Mesothelial cell of epicardium (in vitro differentiated cells): Measurements from ENCODE around the gene EOLA1. TPM values are rescaled to one million over a fixed set of nuclear protein-coding genes. Genes with fewer than 3 reads are reported as not detected.
"Not testable (repeated sequence)": the region's sequence is repeated elsewhere in the genome, so short reads cannot be mapped to it uniquely, and the experiment has no call there.

Experiments
- DNase-seq, 2 experiments: peaks; one replicate each; pipeline ENCODE4 v3.0.0; 2021; ENCODE audit warnings: low spot score in 2 of 2; ENCODE audit not compliant: unreplicated experiment in 2 of 2
- H3K27ac Mint-ChIP-seq: 2 replicates; pipeline ENCODE4 v1.8.0; 2021; ENCODE audit warnings: mixed read lengths
- H3K27me3 Mint-ChIP-seq: 2 replicates; pipeline ENCODE4 v1.8.0; 2021; ENCODE audit warnings: low read depth, mixed read lengths
- H3K36me3 Mint-ChIP-seq: 2 replicates; pipeline ENCODE4 v1.8.0; 2021; ENCODE audit warnings: mixed read lengths
- H3K4me1 Mint-ChIP-seq: 2 replicates; pipeline ENCODE4 v1.8.0; 2021; ENCODE audit warnings: mixed read lengths
- H3K4me3 Mint-ChIP-seq: 2 replicates; pipeline ENCODE4 v1.8.0; 2021; ENCODE audit warnings: mild to moderate bottlenecking, moderate library complexity, mixed read lengths
- H3K9me3 Mint-ChIP-seq: 2 replicates; pipeline ENCODE4 v1.8.0; 2021; ENCODE audit warnings: mixed read lengths
- total RNA-seq: library from RNA; stranded (reverse); gene quantifications from 3 replicates; pipeline ENCODE4 v1.2.1, GENCODE V29; 2021
- TF ChIP-seq, protein P1 (sequence below): fragments of 200-600 bp; sonication (generic); IDR thresholded peaks from one replicate; pipeline ENCODE4 v1.5.0; 2021; ENCODE audit warnings: antibody characterized with exemption; ENCODE audit not compliant: unreplicated experiment

The EOLA1 gene
- total RNA-seq, 1 donor from 2014 or later, result 13.8 TPM

DNA sequence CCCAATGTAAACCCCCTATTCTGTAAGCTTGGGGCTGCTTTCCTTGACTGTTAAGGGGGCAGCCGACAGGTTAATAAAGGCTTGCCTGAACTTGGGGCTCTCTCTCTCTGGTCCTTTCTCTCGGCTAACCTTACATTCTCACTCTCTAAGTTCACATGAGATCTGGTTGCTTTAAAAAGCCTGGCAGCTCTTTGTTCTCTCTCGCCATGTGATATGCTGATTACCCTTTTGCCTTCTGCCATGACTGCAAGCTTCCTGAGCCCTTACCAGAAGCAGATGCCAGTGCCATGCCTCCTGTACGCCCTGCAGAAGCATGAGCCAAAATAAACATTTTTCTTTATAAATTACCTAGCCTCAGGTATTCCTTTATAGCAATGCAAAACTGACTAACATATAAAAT lies 14.4 kb downstream of the EOLA1 start:
- not testable (repeated sequence) for H3K4me3 Mint-ChIP-seq, H3K9me3 Mint-ChIP-seq, H3K27me3 Mint-ChIP-seq, H3K4me1 Mint-ChIP-seq, H3K36me3 Mint-ChIP-seq, H3K27ac Mint-ChIP-seq, DNase-seq

DNA sequence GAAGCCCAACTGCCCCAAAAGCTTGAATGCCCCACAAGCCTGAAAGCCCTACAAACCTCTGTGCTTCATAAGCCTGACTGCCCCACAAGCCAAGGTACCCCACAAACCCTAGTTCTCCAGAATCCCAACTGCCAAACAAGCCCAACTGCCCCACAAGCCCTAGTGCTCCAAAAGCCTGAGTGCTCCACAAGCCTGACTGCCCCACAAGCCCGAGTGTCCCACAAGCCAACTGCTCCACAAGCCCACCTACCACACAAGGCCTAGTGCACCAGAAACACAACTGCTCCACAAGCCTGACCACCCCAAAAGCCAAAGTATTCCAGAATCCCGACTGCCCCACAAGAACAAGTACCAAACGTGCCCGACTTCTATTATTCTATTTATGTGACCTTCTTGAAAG lies 22.5 kb downstream of the EOLA1 start:
- TF ChIP-seq, protein P1, sequence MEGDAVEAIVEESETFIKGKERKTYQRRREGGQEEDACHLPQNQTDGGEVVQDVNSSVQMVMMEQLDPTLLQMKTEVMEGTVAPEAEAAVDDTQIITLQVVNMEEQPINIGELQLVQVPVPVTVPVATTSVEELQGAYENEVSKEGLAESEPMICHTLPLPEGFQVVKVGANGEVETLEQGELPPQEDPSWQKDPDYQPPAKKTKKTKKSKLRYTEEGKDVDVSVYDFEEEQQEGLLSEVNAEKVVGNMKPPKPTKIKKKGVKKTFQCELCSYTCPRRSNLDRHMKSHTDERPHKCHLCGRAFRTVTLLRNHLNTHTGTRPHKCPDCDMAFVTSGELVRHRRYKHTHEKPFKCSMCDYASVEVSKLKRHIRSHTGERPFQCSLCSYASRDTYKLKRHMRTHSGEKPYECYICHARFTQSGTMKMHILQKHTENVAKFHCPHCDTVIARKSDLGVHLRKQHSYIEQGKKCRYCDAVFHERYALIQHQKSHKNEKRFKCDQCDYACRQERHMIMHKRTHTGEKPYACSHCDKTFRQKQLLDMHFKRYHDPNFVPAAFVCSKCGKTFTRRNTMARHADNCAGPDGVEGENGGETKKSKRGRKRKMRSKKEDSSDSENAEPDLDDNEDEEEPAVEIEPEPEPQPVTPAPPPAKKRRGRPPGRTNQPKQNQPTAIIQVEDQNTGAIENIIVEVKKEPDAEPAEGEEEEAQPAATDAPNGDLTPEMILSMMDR, result no peak
- Mint-ChIP-seq H3K36me3 (no peaks in the 10 kb centered on the region), H3K4me3 (no peak overlapping the region), H3K9me3 (peaks cover 24% of the 10 kb centered on the region), H3K27me3 (no peaks in the 10 kb centered on the region), H3K27ac (no peak overlapping the region), H3K4me1 (no peaks in the 10 kb centered on the region)
- DNase-seq, result no peak

DNA sequence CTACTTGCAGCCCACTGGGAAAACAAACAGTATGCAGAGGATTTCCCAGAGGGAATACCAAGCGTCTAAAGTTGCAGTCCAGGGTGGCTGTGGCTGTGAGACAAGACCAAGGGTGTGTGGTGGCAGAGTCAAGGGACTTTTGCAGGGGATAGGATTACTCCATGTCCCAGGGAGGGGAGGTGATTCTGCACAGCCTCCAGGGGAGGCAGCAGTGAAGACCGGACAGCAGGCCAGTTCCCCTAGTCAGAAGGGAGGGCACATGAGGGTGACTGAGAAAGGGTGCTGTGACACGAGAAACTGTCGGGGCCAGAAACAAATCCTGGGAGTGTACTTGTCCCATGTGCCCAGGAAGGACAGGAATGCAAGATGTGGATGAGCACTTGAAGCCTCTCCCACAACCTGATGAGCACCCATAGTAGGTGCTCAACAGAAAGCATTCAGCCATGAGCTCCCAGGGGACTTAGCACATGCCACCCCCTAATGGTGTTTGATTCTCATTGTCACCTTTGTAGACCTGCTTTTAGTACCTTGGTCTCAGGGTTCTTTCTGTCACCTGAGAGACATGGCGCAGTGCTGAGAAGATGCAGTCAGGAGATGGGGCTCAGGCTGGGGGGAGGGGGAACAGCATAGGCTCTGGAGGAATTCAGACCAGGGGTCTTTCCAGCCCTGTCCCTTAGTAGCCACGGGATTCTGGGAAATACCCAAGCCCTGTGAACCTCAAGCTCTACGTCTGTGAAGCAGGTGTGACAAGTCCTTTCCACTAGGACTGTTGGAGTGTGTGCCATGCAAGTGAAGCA lies 27.0 kb downstream of the EOLA1 start:
- Mint-ChIP-seq H3K4me1 (peaks cover 3% of the 10 kb centered on the region), H3K9me3 (peaks cover 25% of the 10 kb centered on the region), H3K4me3 (no peak overlapping the region), H3K36me3 (no peaks in the 10 kb centered on the region), H3K27ac (no peak overlapping the region), H3K27me3 (no peaks in the 10 kb centered on the region)
- TF ChIP-seq, protein P1, result no peak
- no peak for DNase-seq

DNA sequence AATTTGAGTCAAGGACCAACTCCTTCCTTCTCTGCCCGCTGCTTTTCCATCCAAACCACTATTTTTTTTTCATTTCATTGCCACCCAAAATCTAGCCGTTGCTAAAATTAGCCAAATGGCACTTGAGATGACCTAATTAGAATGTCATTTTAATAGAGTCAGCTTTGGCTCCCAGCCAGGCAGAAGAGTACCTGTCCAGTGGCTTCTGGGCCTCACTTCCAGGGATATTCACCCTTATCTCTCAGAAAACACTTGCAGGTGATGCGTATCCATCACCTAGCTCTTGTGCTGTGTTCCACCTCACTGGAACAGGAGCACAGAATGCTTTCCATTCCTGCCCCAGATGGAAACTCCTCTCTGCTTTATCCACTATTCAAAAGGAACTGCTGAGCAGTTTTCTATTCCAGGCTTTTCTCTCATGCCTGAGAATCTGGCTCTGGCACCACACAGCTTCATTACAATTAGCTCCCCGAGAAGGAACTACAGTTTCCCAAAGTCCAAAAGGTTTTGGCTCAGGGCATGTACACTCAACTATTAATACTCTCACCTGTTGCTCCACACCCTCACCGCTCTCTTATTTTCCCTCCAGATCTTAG lies 28.0 kb downstream of the EOLA1 start:
- Mint-ChIP-seq H3K4me3 (no peak overlapping the region), H3K27me3 (no peaks in the 10 kb centered on the region), H3K36me3 (no peaks in the 10 kb centered on the region), H3K4me1 (peaks cover 3% of the 10 kb centered on the region), H3K27ac (no peak overlapping the region), H3K9me3 (peaks cover 16% of the 10 kb centered on the region)
- DNase-seq, result no peak
- TF ChIP-seq, protein P1, result no peak

DNA sequence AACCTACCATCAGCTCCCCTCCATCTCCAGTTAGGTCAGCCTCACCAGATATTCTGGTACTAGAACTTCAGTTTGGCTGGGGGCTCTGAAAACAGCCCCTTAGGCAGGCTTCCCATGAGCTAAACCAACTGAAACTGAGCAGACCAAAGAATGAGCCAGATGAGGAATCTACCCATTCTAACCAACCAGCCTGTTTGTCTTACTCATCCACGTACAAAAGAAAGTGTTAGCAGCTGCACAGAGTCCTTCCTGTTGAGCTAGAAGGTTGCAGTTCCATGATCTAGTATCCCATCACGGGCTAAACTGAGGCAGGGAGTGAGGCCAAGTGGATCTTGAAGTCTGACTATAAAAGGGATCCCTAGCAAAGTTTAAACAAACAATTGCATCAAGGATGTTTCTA lies 29.0 kb downstream of the EOLA1 start:
- peaks cover 3% of the 10 kb centered on the region for H3K4me1 Mint-ChIP-seq
- no peaks in the 10 kb centered on the region for H3K36me3 Mint-ChIP-seq
- DNase-seq, result no peak
- H3K27ac Mint-ChIP-seq, result no peak overlapping the region
- peaks cover 10% of the 10 kb centered on the region for H3K9me3 Mint-ChIP-seq
- no peak overlapping the region for H3K4me3 Mint-ChIP-seq
- no peaks in the 10 kb centered on the region for H3K27me3 Mint-ChIP-seq
- TF ChIP-seq, protein P1, result no peak

DNA sequence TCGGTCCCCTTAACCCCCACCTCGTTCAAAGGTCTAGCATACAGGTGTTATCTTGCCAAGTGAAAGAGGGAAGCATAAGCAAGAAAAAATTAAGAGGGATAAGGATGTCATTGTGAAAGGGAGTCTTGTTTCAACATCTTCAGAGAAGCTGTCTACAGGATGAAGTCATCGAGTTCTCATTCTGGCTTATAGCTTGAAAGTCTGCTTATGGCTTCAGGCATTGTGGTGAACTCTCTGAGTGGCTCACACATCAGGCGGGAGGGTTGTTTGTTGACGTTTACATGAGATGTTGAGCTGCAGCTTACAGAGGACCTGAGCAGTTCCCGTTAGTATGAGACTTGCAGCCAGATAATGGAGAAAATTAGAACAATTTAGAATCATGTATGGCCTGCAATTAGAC lies 29.9 kb downstream of the EOLA1 start:
- no peaks in the 10 kb centered on the region for H3K36me3 Mint-ChIP-seq
- H3K27ac Mint-ChIP-seq, result no peak overlapping the region
- TF ChIP-seq, protein P1, result no peak
- peaks cover 3% of the 10 kb centered on the region for H3K4me1 Mint-ChIP-seq
- no peak overlapping the region for H3K4me3 Mint-ChIP-seq
- DNase-seq, result no peak
- H3K9me3 Mint-ChIP-seq, result peaks cover 6% of the 10 kb centered on the region
- H3K27me3 Mint-ChIP-seq, result no peaks in the 10 kb centered on the region
